GM10847 (cell line): ENCODE data around the gene DOCK3.

Experiments used
- POLR2A ChIP-seq: IDR thresholded peaks from 2 replicates; pipeline ENCODE4 v1.6.1; 2011; ENCODE audit not compliant: insufficient read length; ENCODE audit errors: extremely low read depth

Gene DOCK3

GRCh38 chr3:50883755-50884154 is 209.0 kb downstream of the DOCK3 start:
- TF ChIP-seq POLR2A: no peak

- no peak for TF ChIP-seq POLR2A
Observed at GRCh38 chr3:50885070-50885850, 210.5 kb downstream of the DOCK3 start.

GRCh38 chr3:50890688-50891344 is 216.1 kb downstream of the DOCK3 start:
- TF ChIP-seq POLR2A: no peak

- no peak for TF ChIP-seq POLR2A
Observed at GRCh38 chr3:50912746-50913145, 238.0 kb downstream of the DOCK3 start.

- TF ChIP-seq POLR2A: no peak
Observed at GRCh38 chr3:50913260-50913659, 238.5 kb downstream of the DOCK3 start.

GRCh38 chr3:50923955-50924354 is 249.2 kb downstream of the DOCK3 start:
- no peak for TF ChIP-seq POLR2A

GRCh38 chr3:50924638-50925037 is 249.9 kb downstream of the DOCK3 start:
- TF ChIP-seq POLR2A: no peak

GRCh38 chr3:50926868-50927267 is 252.1 kb downstream of the DOCK3 start:
- TF ChIP-seq POLR2A: no peak

GRCh38 chr3:50930371-50931208 is 255.9 kb downstream of the DOCK3 start:
- TF ChIP-seq POLR2A: no peak

- no peak for TF ChIP-seq POLR2A
Observed at GRCh38 chr3:50936389-50936788, 261.7 kb downstream of the DOCK3 start.

- TF ChIP-seq POLR2A: no peak
Observed at GRCh38 chr3:50947419-50947818, 272.7 kb downstream of the DOCK3 start.

- TF ChIP-seq POLR2A: no peak
Observed at GRCh38 chr3:50950591-50950990, 275.9 kb downstream of the DOCK3 start.

- TF ChIP-seq POLR2A: no peak
Observed at GRCh38 chr3:50953825-50954414, 279.2 kb downstream of the DOCK3 start.

- TF ChIP-seq POLR2A: no peak
Observed at GRCh38 chr3:50961386-50961785, 286.7 kb downstream of the DOCK3 start.

- TF ChIP-seq POLR2A: no peak
Observed at GRCh38 chr3:50971487-50971924, 296.8 kb downstream of the DOCK3 start.
